ENCODE results near the gene ADGRA3. TPM values are rescaled to one million over a fixed set of nuclear protein-coding genes. Genes with fewer than 3 reads are reported as not detected.

ADGRA3 gene
- total and polyA plus RNA-seq, 2 experiments from 2014 or later = 16.2 to 73.9 TPM

GRCh38 chr4:22407361-22407760 is 108.5 kb downstream of the ADGRA3 start (continued):
- TF ChIP-seq ZNF462 (CRISPR knock-in tag; IDR thresholded peaks at IDR 0.05) (no peak), STAT1 (IDR thresholded peaks at IDR 0.05; ENCODE audit: unreplicated experiment) (no peak), ETS1 (IDR thresholded peaks at IDR 0.05) (no peak), EZH2 (IDR thresholded peaks at IDR 0.05; ENCODE audit: low read depth, unreplicated experiment) (no peak)

GRCh38 chr4:22398671-22399070 is 117.2 kb downstream of the ADGRA3 start:
- H3K4me2 ChIP-seq = no peak overlapping the region
- no peaks in the 10 kb centered on the region for H3K9me3 Mint-ChIP-seq
- ATAC-seq (no peak), DNase-seq (ENCODE audit: low spot score) (no peak)
- no peak overlapping the region for H3K27ac Mint-ChIP-seq
- no peaks in the 10 kb centered on the region for H3K27me3 ChIP-seq (ENCODE audit: insufficient read depth)
- no peaks in the 10 kb centered on the region for H3K4me1 ChIP-seq (ENCODE audit: insufficient read depth)
- H3K4me1 Mint-ChIP-seq = no peaks in the 10 kb centered on the region
- H3K36me3 ChIP-seq (ENCODE audit: insufficient read depth) = peaks cover 9% of the 10 kb centered on the region; the same call in 1 of the 2 replicates
- no peaks in the 10 kb centered on the region for H3K79me2 ChIP-seq (replicated peaks; ENCODE audit: insufficient read depth)
- no peak overlapping the region for H3K4me3 Mint-ChIP-seq
- H2AFZ ChIP-seq = no peak overlapping the region
- H3K27me3 Mint-ChIP-seq (ENCODE audit: insufficient read depth, low read depth, poor library complexity) = no peaks in the 10 kb centered on the region
- no peaks in the 10 kb centered on the region for H3F3A ChIP-seq (replicated peaks; ENCODE audit: low read depth)
- H3K27ac ChIP-seq (ENCODE audit: low read depth) = no peak overlapping the region
- H3K36me3 Mint-ChIP-seq (ENCODE audit: low read depth) = peaks cover 47% of the 10 kb centered on the region
- no peaks in the 10 kb centered on the region for H4K20me1 ChIP-seq (replicated peaks; ENCODE audit: insufficient read depth)
- no peaks in the 10 kb centered on the region for H3K9me2 ChIP-seq (ENCODE audit: insufficient read depth)
- H3K4me3 ChIP-seq = no peak overlapping the region
- TF ChIP-seq ZNF331 (CRISPR knock-in tag; IDR thresholded peaks at IDR 0.05; ENCODE audit: low read depth) (no peak), ZNF462 (CRISPR knock-in tag; IDR thresholded peaks at IDR 0.05) (no peak), NANOG (IDR thresholded peaks at IDR 0.05; ENCODE audit: borderline replicate concordance) (no peak), JUNB (IDR thresholded peaks at IDR 0.05; ENCODE audit: unreplicated experiment) (no peak)

All from GM23338 (cell line).